HepG2 (cell line): ENCODE results near the gene IFT172. TPM values are rescaled to one million over a fixed set of nuclear protein-coding genes. Genes with fewer than 3 reads are reported as not detected.
A peak's percentile ranks its signal among the peaks of the same experiment; 100 is the strongest.

Experiments used
- AKAP8 ChIP-seq: sonication (generic); formaldehyde crosslinking; IDR thresholded peaks from 2 replicates; pipeline ENCODE4 v1.5.1; 2020; ENCODE audit warnings: mild to moderate bottlenecking, missing genetic modification reagents
- ARNT2 ChIP-seq: sonication (generic); formaldehyde crosslinking; IDR thresholded peaks from 2 replicates; pipeline ENCODE4 v1.8.0; 2022; ENCODE audit warnings: mild to moderate bottlenecking, low read depth, missing genetic modification reagents, moderate library complexity
- IKZF1 ChIP-seq: fragments of 450-650 bp; IDR thresholded peaks from 2 replicates; pipeline ENCODE4 v1.7.1; 2016
- KLF13 ChIP-seq: sonication (generic); formaldehyde crosslinking; IDR thresholded peaks from 2 replicates; pipeline ENCODE4 v1.4.0; 2020; ENCODE audit warnings: mild to moderate bottlenecking, missing genetic modification reagents
- MATR3 ChIP-seq: sonication (generic); formaldehyde crosslinking; IDR thresholded peaks from 2 replicates; pipeline ENCODE4 v1.4.0; 2020; ENCODE audit warnings: missing genetic modification reagents
- MEF2D ChIP-seq: sonication (generic); formaldehyde crosslinking; IDR thresholded peaks from 2 replicates; pipeline ENCODE4 v1.5.1; 2020; ENCODE audit warnings: mild to moderate bottlenecking, missing genetic modification reagents
- MTA1 ChIP-seq: sonication (generic); formaldehyde crosslinking; IDR thresholded peaks from 2 replicates; pipeline ENCODE4 v1.4.0; 2020; ENCODE audit warnings: missing genetic modification reagents, mild to moderate bottlenecking, borderline replicate concordance
- MTA3 ChIP-seq: sonication (generic); formaldehyde crosslinking; IDR thresholded peaks from 2 replicates; pipeline ENCODE4 v1.4.0; 2020; ENCODE audit warnings: missing genetic modification reagents
- MTF1 ChIP-seq: sonication (generic); formaldehyde crosslinking; IDR thresholded peaks from 2 replicates; pipeline ENCODE4 v1.5.0; 2020; ENCODE audit warnings: missing genetic modification reagents
- NBN ChIP-seq: fragments of 450-650 bp; conservative IDR thresholded peaks from 2 replicates; pipeline ENCODE4 v1.6.1; 2017
- POLR2G ChIP-seq: fragments of 200-400 bp; formaldehyde crosslinking; IDR thresholded peaks from 2 replicates; pipeline ENCODE4 v1.6.1; 2018; ENCODE audit warnings: mild to moderate bottlenecking, low read depth, low read length, moderate library complexity
- RARA ChIP-seq: IDR thresholded peaks from 2 replicates; pipeline ENCODE4 v1.6.1; 2016; ENCODE audit warnings: missing genetic modification reagents, missing compliant biosample characterization
- RBFOX2 ChIP-seq: fragments of 200-400 bp; formaldehyde crosslinking; IDR thresholded peaks from 2 replicates; pipeline ENCODE4 v1.6.1; 2017; ENCODE audit warnings: low read depth, mild to moderate bottlenecking, low read length
- RFX3 ChIP-seq: IDR thresholded peaks from 2 replicates; pipeline ENCODE4 v1.6.1; 2016; ENCODE audit warnings: missing biosample characterization, missing genetic modification reagents
- SALL1 ChIP-seq: sonication (generic); formaldehyde crosslinking; IDR thresholded peaks from 2 replicates; pipeline ENCODE4 v1.8.0; 2022; ENCODE audit warnings: mild to moderate bottlenecking, missing genetic modification reagents
- SAP130 ChIP-seq: IDR thresholded peaks from 2 replicates; pipeline ENCODE4 v1.6.1; 2016; ENCODE audit warnings: low read depth
- TFDP1 ChIP-seq: IDR thresholded peaks from 2 replicates; pipeline ENCODE4 v1.6.1; 2016; ENCODE audit warnings: missing compliant biosample characterization, missing genetic modification reagents, borderline replicate concordance
- TFDP2 ChIP-seq: sonication (generic); formaldehyde crosslinking; IDR thresholded peaks from 2 replicates; pipeline ENCODE4 v1.4.0; 2020; ENCODE audit warnings: missing genetic modification reagents
- ZBTB44 ChIP-seq: sonication (generic); formaldehyde crosslinking; IDR thresholded peaks from 2 replicates; pipeline ENCODE4 v1.4.0; 2020; ENCODE audit warnings: missing genetic modification reagents
- ZFY ChIP-seq: sonication (generic); formaldehyde crosslinking; IDR thresholded peaks from 2 replicates; pipeline ENCODE4 v1.4.0; 2020; ENCODE audit warnings: missing genetic modification reagents
- ZMYM4 ChIP-seq: sonication (generic); formaldehyde crosslinking; IDR thresholded peaks from 2 replicates; pipeline ENCODE4 v1.8.1; 2023; ENCODE audit warnings: mild to moderate bottlenecking, missing genetic modification reagents
- ZNF33A ChIP-seq: sonication (generic); formaldehyde crosslinking; IDR thresholded peaks from 2 replicates; pipeline ENCODE4 v1.5.1; 2020; ENCODE audit warnings: missing genetic modification reagents, mild to moderate bottlenecking, moderate library complexity, borderline replicate concordance
- ZNF574 ChIP-seq: sonication (generic); formaldehyde crosslinking; IDR thresholded peaks from 2 replicates; pipeline ENCODE4 v1.4.0; 2020; ENCODE audit warnings: missing genetic modification reagents
- ZNF775 ChIP-seq: sonication (generic); formaldehyde crosslinking; IDR thresholded peaks from 2 replicates; pipeline ENCODE4 v1.4.0; 2020; ENCODE audit warnings: missing genetic modification reagents, mild to moderate bottlenecking, moderate library complexity, borderline replicate concordance
- ZNF879 ChIP-seq: sonication (generic); formaldehyde crosslinking; IDR thresholded peaks from 2 replicates; pipeline ENCODE4 v1.8.1; 2023; ENCODE audit warnings: missing genetic modification reagents
- polyA plus RNA-seq, 8 experiments: library from polyadenylated mRNA; depleted of rRNA in 3 of 8; stranded (reverse) in 7 of 8; unstranded in 1 of 8; fragments of >200 nt; fragmentation: Illumina TruSeq in 4 of 8; extraction: Trizol in 4 of 8; gene quantifications; 2 replicates each; pipeline versions ENCODE4 v1.2.1 to v1.2.3, GENCODE V29; 2011 to 2016; ENCODE audit warnings: low read depth in 4 of 8, missing spikeins in 1 of 8, mixed read lengths in 1 of 8; ENCODE audit not compliant: insufficient read depth in 1 of 8
- total RNA-seq, 5 experiments: library from RNA; depleted of rRNA; stranded (reverse); fragments of >200 nt; fragmentation: Illumina TruSeq; extraction: Trizol; gene quantifications; 2 replicates each; pipeline ENCODE4 v1.2.3, GENCODE V29; 2016; ENCODE audit warnings: low read depth in 1 of 5

Gene IFT172
- total and polyA plus RNA-seq, 2 of the 13 experiments (the other 11 are each of a cell fraction or from before 2014, with no cell fraction given): 21.6 to 35.7 TPM

- TF ChIP-seq TFDP1 (CRISPR knock-in tag) (peak; percentile 92), MEF2D (CRISPR knock-in tag) (peak; percentile 47), ZNF775 (CRISPR knock-in tag) (no peak; the same call in 1 of the 2 replicates), ARNT2 (peak; percentile 98), SAP130 (CRISPR knock-in tag) (peak; percentile 97), ZFY (CRISPR knock-in tag) (peak; percentile 99), SALL1 (CRISPR knock-in tag) (peak; percentile 92), ZNF879 (peak; percentile 95), MTA1 (CRISPR knock-in tag) (peak; percentile 89; the same call in 1 of the 2 replicates), POLR2G (peak; percentile 99), KLF13 (0 out of 2 replicates have a peak, but pooled peaks have one; percentile 26), RFX3 (CRISPR knock-in tag) (peak; percentile 74), ZMYM4 (CRISPR knock-in tag) (peak; percentile 92), AKAP8 (CRISPR knock-in tag) (peak; percentile 88; the same call in 1 of the 2 replicates), IKZF1 (no peak), RBFOX2 (peak; percentile 98), MTA3 (CRISPR knock-in tag) (no peak), NBN (no peak), TFDP2 (CRISPR knock-in tag) (peak; percentile 91), ZNF33A (CRISPR knock-in tag) (no peak), ZBTB44 (0 out of 2 replicates have a peak, but pooled peaks have one; percentile 23), RARA (CRISPR knock-in tag) (no peak; the same call in none of the 2 replicates), ZNF574 (CRISPR knock-in tag) (peak; percentile 94), MTF1 (CRISPR knock-in tag) (0 out of 2 replicates have a peak, but pooled peaks have one; percentile 19), MATR3 (CRISPR knock-in tag) (no peak)
Measured at GRCh38 chr2:27409321-27410073, 80.0 kb downstream of the IFT172 start, which contains the start of gene PPM1G (continued).
